ENCODE measurements around the gene SAMD8.

GRCh38 chr10:75105576-75106197, 5.8 kb upstream of the SAMD8 start:
- TF ChIP-seq, protein P1, sequence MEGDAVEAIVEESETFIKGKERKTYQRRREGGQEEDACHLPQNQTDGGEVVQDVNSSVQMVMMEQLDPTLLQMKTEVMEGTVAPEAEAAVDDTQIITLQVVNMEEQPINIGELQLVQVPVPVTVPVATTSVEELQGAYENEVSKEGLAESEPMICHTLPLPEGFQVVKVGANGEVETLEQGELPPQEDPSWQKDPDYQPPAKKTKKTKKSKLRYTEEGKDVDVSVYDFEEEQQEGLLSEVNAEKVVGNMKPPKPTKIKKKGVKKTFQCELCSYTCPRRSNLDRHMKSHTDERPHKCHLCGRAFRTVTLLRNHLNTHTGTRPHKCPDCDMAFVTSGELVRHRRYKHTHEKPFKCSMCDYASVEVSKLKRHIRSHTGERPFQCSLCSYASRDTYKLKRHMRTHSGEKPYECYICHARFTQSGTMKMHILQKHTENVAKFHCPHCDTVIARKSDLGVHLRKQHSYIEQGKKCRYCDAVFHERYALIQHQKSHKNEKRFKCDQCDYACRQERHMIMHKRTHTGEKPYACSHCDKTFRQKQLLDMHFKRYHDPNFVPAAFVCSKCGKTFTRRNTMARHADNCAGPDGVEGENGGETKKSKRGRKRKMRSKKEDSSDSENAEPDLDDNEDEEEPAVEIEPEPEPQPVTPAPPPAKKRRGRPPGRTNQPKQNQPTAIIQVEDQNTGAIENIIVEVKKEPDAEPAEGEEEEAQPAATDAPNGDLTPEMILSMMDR (IDR thresholded peaks at IDR 0.05): no peak
- no peak for TF ChIP-seq POLR2A (IDR thresholded peaks at IDR 0.05)

Data from Peyer's patch (tissue), 4 donors.